Limb (tissue), 2 donors: ENCODE results near the gene RUNDC3A.
"Not testable (repeated sequence)": the region's sequence is repeated elsewhere in the genome, so short reads cannot be mapped to it uniquely, and the experiment has no call there.

Source experiments
- DNase-seq, 2 donors: peaks; one replicate each; pipeline ENCODE4 v3.0.0-alpha.2; 2016; ENCODE audit errors: extremely low spot score in 2 of 2

The RUNDC3A gene

DNA sequence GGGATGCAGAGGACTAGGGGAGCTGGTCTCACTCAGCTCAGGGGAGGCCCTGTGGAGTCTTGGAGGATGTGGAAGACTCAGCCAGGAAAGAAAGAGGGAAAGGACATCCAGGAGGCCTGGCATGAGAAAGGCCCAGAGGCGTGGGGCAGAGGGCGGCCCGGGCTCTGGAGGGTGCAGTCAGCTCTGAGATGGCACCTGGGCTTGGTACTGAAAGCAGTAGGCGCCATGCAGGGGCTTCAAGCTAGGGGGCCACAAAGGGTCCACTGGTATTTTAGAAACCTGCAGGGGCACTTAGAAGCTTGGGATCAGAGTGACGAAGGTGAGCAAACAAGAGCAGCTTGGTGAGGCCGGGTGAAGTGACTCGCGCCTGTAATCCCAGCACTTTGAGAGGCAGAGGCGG is 49.7 kb downstream of the RUNDC3A start:
- no peak for DNase-seq

DNA sequence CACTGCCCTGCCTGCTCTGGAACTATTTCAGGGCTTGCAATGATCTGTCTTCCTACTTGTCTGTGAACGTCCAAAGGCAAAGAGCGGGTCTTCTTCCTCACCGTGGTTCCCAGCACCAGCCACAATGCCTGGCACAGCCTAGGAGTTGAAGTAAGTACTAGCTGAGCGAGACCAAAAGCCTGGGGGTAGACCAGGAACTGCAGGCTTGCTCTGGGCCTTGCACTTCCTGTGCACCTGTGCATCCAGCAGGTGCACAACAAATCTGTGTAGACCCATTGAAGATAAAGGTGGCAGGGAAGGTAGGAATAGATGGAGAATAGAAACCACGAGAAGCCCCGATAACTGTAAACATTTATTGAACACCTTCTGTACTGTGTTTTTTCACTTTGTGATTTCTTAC is 50.6 kb downstream of the RUNDC3A start:
- no peak for DNase-seq

DNA sequence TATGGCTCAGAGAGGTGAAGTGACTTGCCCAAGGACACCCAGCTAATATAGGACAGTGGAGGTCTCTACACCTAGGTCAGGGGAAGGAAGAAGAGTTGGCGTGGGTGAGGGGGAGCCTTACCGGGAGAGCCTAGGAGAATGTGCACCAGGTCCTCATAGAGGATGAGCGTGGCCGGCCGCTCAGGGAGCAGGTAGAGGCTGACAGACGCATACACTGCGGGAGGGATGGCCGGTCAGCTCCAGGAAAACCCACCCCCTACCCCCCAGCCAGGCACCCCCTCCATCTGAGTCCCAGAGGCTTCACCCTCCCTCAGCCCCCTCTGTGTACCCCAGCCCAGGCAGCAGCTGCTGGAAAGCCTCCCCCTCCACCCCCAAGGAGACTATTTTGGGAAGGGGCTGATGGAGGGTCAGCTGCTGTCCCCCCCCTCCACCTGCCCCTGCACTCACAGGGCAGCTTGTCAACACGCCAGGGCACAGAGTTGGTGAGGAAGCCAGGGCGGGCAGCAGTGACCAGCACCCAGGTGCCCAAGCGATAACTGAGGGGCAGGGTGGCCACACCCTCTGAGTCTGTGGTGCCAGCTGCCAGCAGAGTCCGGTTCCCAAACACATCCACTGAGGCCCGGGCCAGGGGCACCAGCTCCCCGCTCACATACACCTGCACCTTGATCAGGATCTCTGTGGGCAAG is 51.2 kb downstream of the RUNDC3A start:
- no peak for DNase-seq

DNA sequence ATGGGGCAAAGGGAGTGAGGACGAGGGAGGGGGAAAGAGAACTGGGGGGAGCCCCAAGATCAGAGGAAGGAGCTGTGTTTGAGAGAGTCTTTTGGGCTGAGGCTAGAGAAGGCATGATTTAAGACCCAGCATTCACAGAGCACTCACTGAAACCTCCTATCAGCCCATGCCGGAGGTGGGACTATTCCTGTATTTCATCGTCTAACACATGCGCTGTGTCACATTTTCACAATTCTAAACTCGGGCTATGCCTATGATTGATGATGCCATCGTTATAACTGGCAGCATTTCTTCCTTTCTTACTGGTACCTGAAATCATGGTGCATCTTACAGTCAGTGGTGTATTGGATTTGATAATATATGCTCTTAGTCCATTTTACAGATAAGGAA is 51.7 kb downstream of the RUNDC3A start:
- DNase-seq: no peak

DNA sequence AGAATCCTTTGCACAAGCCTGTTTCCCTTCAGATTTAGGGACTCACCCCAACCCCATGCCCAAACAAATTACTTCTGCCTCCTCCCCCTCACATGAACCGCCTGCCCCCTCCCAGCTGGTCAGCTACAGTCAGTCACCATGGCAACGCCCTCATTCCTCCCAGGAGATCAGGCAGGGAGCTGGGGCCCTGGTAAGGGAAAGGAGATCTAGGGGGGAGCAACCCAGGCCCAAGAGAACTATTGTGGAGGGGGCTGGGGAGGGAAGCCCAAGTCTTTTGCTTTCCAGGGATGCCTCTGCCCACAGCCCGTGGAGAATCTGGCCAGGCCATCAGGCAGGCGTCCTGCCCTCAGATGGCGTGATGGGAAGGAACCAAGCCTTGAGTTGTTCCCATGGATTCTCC is 52.4 kb downstream of the RUNDC3A start:
- DNase-seq: no peak

DNA sequence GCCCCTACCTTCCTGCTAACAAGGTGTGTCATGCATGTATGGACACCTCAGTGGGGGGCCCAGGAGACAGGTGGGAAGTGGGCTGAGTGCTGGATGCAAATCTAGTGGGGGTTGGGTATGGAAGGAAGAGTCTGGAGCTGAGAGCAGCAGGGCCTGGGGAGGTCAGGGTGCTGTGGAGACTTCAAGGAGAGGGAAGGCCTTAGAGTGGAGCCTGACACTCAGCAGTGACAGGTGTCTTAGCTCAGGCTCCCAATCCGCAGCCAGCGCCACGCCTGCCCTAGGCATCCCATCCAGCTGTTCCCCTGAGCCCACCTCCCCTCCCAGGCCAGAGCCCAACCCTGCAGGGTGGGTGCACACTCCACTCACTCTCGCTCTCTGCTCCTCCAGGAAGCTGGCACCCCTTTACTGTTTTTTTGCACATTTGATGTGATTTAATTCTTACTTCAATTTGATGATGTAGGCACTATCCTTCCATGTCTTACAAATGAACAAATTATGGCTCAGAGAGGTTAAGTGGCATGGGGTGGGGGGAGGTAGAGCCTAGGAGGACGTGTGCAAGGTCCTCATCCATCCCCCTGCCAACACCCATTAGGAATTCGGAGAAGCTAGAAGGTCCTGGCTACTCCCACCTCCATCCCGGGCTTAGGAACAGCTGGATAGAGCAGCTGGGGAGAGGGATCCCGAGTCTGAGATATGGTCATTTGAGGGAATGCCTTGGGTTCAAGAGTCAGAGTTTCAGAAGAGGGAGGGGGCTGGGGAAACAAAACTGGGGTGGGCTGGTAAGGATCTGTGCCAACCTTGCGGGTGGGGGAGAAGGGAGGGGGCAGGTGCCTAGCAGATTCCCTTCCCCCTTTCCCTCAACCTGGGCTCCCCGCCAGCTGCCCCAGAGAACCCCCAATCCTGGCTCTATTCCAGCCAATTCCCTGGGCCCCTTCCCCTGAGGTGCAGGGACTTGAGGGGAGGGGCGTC is 53.2 kb downstream of the RUNDC3A start:
- peak in 1 of 2 donors; percentile 78 for DNase-seq

DNA sequence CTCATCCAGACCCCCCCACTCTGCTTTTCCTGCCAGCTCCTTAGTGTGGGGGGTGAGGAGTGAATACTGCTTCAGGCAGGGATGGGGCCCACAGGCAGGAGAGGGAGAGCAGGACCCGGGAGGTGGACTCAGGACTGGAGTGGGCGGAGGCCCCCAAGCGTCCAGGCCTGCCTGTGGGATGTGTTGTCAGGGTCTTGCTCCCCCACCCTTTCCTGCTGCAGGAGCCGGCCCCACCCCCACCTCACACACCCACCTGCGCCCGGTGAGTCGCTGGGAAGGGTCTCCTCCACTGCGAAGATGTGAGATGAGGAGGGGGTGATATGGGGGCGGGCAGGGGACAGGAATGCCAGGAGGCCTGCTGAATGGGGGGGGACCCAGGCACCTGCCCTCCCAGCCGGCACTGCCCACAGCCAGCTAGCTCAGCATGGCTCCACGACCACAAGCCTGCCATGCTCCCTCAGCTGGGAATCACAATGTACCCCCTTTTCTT is 54.1 kb downstream of the RUNDC3A start:
- DNase-seq: no peak

DNA sequence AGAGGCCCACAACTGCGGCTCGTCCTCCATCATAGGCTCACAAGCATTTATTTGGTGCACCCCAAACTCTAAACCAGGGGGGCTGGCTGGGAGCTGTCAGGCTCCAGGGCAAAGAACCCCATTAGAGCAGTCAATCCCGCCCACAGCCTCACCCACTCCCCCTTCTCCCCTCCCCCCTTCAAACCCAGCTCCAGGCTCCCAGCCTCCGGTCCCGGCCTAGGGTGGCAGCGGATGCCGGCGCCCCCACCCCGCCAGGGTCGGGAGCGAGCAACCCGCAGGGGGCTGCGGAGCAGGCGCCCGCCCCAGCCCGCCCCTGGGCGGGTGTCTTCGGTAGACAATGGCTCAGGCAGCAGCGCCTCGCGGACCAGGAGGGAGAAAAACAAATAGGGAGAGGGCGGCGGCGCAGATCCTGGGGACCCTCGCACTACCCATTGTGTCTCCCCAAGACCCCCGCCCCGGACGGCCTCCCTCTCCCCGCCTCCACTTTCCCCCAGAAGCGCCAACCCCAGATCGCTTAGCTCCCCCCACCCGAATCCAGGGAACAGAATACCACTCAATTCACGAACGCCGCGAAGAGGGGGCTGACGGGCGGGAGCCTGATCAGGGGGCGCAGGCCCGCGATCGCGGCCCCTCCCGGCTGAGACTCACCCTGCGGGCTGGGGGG is 54.7 kb downstream of the RUNDC3A start:
- DNase-seq: peak in 1 of 2 donors; percentile 73

DNA sequence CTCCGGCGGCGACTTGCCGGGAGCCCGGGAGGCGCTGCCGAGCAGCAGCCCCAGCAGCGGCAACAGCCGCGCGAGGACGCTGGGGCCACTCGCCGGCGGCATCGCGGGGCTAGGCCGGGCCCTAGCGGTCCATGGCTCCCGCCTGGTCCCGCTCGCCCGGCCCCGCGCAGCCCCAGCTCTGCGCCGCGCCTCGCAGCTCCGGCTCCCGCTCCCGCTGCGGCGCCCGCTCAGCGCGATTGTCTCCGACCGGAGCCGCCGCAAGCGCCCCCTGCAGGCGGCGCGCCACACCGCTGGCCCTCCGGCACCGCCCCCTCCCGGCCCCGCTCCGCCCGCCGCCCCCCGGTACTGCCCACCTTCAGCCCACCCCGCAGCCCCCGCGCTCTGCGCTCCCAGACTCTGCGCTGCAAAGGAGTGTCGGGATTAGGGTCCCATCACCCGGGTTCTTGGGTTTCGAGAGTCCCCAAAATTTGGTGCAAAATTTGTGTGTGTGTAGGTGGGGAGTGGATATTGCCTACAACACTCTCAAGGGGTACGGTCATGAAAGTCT is 55.3 kb downstream of the RUNDC3A start, which contains the start of gene FAM171A2:
FAM171A2 (minus strand) TSS at position 241 of the 547 bp plus-strand sequence; CDS start at position 102, 139 bp downstream.
- peak; percentile 74 to 92 for DNase-seq

DNA sequence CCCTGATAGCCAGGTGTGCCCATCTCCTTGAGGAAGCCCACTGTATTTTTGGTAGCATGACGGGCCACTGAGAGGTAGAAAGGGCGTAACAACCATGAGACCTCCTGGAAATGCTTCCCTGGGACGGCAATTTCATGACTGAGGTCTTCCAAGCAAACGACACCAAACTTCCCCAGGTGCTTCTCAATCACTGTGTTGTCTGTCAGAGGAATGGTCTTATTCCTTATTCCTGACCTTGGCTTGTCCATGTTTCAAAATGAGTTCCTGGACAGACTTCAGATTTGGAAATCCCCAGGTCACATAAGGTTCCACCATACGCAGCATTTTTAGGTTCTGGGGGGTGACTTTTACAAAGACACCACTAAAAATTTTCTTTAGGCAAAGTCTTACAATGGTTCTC is 56.6 kb downstream of the RUNDC3A start:
- DNase-seq: not testable (repeated sequence)

DNA sequence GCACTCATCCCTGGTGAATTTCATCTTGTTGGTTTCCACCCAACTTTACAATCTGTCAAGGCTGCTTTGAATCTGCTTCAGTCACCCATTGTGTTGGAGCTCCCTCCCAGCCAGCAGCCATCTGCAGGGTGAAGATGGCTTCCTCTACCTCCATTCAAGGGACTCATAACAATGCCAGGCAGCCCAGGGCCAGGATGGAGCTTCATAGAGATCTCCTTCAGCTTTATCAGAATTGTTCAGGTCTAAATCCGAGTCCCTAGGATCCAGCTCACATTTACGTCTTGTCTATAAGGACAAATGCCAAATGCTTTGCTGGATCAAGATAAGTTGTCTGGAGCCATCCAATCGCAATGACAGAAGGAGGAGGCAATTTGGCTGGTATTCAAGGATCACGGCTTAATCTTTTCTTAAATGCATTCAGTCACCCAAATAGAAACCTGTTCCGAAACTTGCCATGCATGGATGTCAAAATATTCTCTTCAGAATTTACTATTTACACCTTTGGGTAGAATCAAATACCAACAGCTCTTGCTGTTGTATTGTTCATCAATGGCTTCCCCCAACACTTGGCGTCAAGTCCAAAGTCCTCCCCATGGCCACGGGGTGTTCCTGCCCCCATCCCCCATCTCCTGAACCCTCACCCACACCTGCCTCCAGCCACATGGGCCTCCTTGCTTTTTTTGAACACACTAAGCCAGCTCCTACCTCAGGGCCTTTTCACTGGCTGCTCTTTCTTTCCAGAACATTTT is 59.0 kb downstream of the RUNDC3A start:
- DNase-seq: no peak
